Endothelial cell (in vitro differentiated cells): Measurements from ENCODE around the gene RIN1. TPM values are rescaled to one million over a fixed set of nuclear protein-coding genes. Genes with fewer than 3 reads are reported as not detected.

Source experiments
- DNase-seq: peaks from one replicate; pipeline ENCODE4 v3.0.0; 2021; ENCODE audit warnings: low spot score
- H3K27ac Mint-ChIP-seq: one replicate; pipeline ENCODE4 v1.8.0; 2021; ENCODE audit warnings: mixed read lengths, inconsistent platforms; ENCODE audit not compliant: unreplicated experiment
- H3K27me3 Mint-ChIP-seq: one replicate; pipeline ENCODE4 v1.8.0; 2021; ENCODE audit warnings: mild to moderate bottlenecking, moderate library complexity, mixed read lengths, inconsistent platforms; ENCODE audit not compliant: unreplicated experiment
- H3K36me3 Mint-ChIP-seq: one replicate; pipeline ENCODE4 v1.8.0; 2021; ENCODE audit warnings: mild to moderate bottlenecking, low read depth, mixed read lengths, inconsistent platforms; ENCODE audit not compliant: unreplicated experiment
- H3K4me1 Mint-ChIP-seq: one replicate; pipeline ENCODE4 v1.8.0; 2021; ENCODE audit warnings: mild to moderate bottlenecking, mixed read lengths, inconsistent platforms; ENCODE audit not compliant: unreplicated experiment
- H3K4me3 Mint-ChIP-seq: one replicate; pipeline ENCODE4 v1.8.0; 2021; ENCODE audit warnings: mild to moderate bottlenecking, mixed read lengths, inconsistent platforms; ENCODE audit not compliant: unreplicated experiment
- H3K9me3 Mint-ChIP-seq: one replicate; pipeline ENCODE4 v1.8.0; 2021; ENCODE audit warnings: mixed read lengths, inconsistent platforms; ENCODE audit not compliant: unreplicated experiment
- total RNA-seq: library from RNA; stranded (reverse); fragmentation: NEBNext Ultra II Directional; extraction: Animal tissue kit (Norgen Biotek cat#: 25700); gene quantifications from one replicate; pipeline ENCODE4 v1.2.1, GENCODE V29; 2021; ENCODE audit not compliant: unreplicated experiment
- TF ChIP-seq, protein P1 (sequence below): fragments of 200-600 bp; sonication (generic); IDR thresholded peaks from one replicate; pipeline ENCODE4 v1.5.0; 2021; ENCODE audit warnings: antibody characterized with exemption; ENCODE audit not compliant: unreplicated experiment

The RIN1 gene
- total RNA-seq, 1 donor from 2014 or later = 4.8 TPM

DNA sequence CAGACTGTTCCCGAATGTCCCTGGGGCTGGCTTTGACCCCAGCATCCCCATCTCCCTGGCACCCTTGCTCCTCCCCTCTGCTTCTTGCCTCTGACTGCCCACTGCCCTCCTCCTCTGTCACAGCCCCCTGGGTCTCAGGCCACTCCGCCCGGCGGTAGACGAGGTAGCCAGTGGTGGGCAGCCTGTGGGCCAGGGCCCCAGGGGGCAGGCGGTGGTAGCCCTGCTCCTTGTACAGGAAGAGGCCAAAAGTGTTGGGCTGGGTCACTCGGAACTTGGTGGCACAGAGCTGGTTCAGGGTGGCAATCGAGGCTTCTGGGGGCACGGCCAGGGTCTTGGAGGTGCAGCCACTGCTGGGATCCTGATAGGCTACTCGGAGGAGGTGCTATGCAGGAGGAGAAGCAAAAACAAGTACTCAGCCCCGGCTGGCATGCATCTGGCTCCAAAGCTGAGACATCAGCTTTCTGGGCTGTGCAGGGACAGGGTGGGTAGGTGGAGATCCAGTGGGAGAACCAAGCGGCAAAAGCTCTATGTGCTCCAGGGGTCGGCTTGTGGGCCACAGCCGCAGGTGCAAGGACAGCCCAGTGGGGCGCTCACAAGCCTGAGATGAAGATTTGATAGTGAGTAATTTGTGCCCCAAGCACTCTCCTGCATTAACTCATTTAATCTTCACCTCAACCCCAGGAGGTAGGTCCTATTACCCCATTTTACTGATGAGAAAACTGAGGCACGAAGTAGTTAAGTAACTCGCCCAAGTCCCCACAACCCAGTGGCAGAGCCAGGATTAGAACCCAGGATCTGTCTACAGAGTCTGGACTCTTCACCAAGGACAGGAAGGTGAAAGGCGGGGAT, 3.6 kb downstream of the RIN1 start:
- peaks cover 14% of the 10 kb centered on the region for H3K27me3 Mint-ChIP-seq
- no peak overlapping the region for H3K27ac Mint-ChIP-seq
- no peak for DNase-seq
- H3K4me1 Mint-ChIP-seq = peaks cover 17% of the 10 kb centered on the region
- no peaks in the 10 kb centered on the region for H3K9me3 Mint-ChIP-seq
- H3K36me3 Mint-ChIP-seq = peaks cover 3% of the 10 kb centered on the region
- TF ChIP-seq, protein P1, sequence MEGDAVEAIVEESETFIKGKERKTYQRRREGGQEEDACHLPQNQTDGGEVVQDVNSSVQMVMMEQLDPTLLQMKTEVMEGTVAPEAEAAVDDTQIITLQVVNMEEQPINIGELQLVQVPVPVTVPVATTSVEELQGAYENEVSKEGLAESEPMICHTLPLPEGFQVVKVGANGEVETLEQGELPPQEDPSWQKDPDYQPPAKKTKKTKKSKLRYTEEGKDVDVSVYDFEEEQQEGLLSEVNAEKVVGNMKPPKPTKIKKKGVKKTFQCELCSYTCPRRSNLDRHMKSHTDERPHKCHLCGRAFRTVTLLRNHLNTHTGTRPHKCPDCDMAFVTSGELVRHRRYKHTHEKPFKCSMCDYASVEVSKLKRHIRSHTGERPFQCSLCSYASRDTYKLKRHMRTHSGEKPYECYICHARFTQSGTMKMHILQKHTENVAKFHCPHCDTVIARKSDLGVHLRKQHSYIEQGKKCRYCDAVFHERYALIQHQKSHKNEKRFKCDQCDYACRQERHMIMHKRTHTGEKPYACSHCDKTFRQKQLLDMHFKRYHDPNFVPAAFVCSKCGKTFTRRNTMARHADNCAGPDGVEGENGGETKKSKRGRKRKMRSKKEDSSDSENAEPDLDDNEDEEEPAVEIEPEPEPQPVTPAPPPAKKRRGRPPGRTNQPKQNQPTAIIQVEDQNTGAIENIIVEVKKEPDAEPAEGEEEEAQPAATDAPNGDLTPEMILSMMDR = no peak
- H3K4me3 Mint-ChIP-seq = no peak overlapping the region

DNA sequence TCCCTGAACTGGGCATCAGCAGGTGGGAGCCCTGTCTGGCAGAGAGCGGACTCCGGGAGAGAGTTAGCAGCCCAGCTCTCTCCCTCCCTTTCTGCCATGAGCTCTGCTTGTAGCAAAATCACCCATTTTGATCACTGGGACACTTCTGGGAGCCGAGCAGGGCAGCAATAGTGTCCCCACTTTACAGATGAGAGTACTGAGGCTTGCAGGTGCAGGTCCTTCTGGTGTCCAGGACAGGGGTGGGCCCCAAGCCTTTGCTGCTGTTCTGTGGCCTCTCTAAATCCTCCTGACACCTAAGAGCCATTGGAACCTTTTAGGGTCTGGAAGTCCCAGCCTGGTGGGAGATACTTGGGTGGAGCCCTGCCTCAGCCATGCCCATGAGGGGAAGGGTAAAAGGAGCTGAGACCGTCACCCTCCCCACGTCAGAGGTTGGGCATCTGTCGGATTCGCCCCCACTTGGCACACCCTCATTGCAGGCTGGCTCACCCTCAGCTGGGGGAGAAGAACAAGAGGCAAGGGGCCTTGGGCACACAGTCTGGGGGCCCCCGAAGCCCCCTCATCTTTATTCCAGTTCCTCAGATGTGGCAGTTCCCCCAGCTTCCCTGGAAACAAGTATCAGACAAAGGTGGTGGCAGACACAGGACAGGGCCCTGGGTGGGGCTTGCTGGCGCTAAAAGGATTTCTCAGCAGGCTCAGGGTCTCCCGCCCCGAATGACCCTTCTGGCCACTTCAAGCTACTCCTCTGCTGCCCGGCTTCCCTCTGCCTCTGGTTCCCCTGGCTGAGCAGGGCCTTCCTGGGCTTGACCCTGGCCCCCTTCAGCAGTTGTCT, 4.5 kb downstream of the RIN1 start:
- Mint-ChIP-seq H3K27ac (no peak overlapping the region), H3K4me3 (no peak overlapping the region), H3K27me3 (peaks cover 12% of the 10 kb centered on the region), H3K4me1 (peaks cover 23% of the 10 kb centered on the region), H3K9me3 (no peaks in the 10 kb centered on the region), H3K36me3 (peaks cover 8% of the 10 kb centered on the region)
- no peak for DNase-seq
- TF ChIP-seq, protein P1 = no peak

DNA sequence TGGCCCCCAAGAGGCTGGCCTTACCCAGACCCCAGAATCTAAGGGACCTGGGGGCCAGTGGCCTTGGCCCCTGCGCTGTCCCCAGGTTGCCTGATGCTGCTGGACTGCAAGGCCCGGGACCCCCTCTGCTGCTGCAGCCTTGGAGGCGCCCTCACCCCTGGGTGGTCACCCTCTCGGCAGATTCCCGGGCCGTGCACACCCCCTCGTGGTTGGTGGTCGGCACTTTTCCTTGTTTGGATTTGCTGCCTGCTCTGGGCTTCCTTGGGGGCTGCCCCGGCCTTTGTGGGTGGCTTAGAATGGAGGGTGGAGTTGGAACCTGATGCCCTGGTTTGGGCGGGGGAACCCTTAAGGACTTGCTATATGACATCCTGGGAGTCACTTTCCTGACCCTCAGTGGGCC, 5.3 kb downstream of the RIN1 start:
- H3K4me1 Mint-ChIP-seq = peaks cover 23% of the 10 kb centered on the region
- H3K4me3 Mint-ChIP-seq = no peak overlapping the region
- peaks cover 11% of the 10 kb centered on the region for H3K27me3 Mint-ChIP-seq
- H3K36me3 Mint-ChIP-seq = peaks cover 8% of the 10 kb centered on the region
- TF ChIP-seq, protein P1 = no peak
- DNase-seq = no peak
- no peak overlapping the region for H3K27ac Mint-ChIP-seq
- H3K9me3 Mint-ChIP-seq = no peaks in the 10 kb centered on the region

DNA sequence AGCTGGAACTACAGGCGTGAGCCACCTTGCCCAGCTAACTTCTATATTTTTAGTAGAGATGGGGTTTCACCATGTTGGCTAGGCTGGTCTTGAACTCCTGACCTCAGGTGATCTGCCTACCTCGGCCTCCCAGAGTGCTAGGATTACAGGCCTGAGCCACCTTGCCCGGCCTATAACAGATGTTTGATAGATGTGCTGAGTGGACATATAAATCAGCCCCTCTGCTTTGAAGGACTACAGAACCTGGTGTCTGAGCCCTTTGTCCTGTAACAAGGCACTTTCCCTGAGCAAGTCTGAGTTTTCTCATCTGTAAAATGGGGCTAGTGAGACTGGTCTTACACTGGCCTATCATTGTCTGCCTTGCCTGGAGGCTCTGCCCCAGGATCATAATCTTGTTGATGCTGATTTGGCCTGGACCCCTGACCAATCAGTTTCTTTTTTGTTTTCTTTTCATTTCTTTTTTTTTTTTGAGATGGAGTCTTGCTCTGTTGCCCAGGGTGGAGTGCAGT, 7.0 kb downstream of the RIN1 start:
- no peak for DNase-seq
- TF ChIP-seq, protein P1 = no peak
- H3K27me3 Mint-ChIP-seq = peaks cover 11% of the 10 kb centered on the region
- H3K27ac Mint-ChIP-seq = no peak overlapping the region
- no peaks in the 10 kb centered on the region for H3K9me3 Mint-ChIP-seq
- peaks cover 8% of the 10 kb centered on the region for H3K36me3 Mint-ChIP-seq
- H3K4me3 Mint-ChIP-seq = no peak overlapping the region
- H3K4me1 Mint-ChIP-seq = peaks cover 22% of the 10 kb centered on the region
